DND-41 (cell line): ENCODE data around the gene PAFAH2.

Source experiments
- ATAC-seq: fragments of 200-7000 bp; cut with Tn5 transposase; 3 replicates; pipeline ENCODE4 v1.9.1; 2021; ENCODE audit warnings: low read depth; ENCODE audit not compliant: insufficient read depth
- DNase-seq: peaks from one replicate; pipeline ENCODE4 v3.0.0-alpha.2; 2020
- H2AFZ ChIP-seq: 2 replicates; pipeline ENCODE4 v1.6.0; 2012; ENCODE audit warnings: low read depth, low read length
- H3K27ac ChIP-seq: 2 replicates; pipeline ENCODE4 v1.5.1; 2012; ENCODE audit warnings: low read length, inconsistent platforms
- H3K27me3 ChIP-seq: fragments of 200-600 bp; sonication (generic); 2 replicates; pipeline ENCODE4 v1.6.0; 2012; ENCODE audit warnings: low read length, mild to moderate bottlenecking, inconsistent platforms; ENCODE audit not compliant: insufficient read depth, poor library complexity
- H3K36me3 ChIP-seq: 2 replicates; pipeline ENCODE4 v1.5.1; 2012; ENCODE audit warnings: low read length, inconsistent platforms; ENCODE audit not compliant: insufficient read depth
- H3K4me1 ChIP-seq: 2 replicates; pipeline ENCODE4 v1.5.1; 2012; ENCODE audit warnings: mild to moderate bottlenecking, low read length; ENCODE audit not compliant: insufficient read depth
- H3K4me2 ChIP-seq: 2 replicates; pipeline ENCODE4 v1.6.0; 2012; ENCODE audit warnings: mild to moderate bottlenecking, moderate library complexity, low read length, inconsistent platforms; ENCODE audit not compliant: insufficient read depth
- H3K4me3 ChIP-seq, 2 experiments: fragments of 200-600 bp in 1 of 2; shearing (Covaris generic) in 1 of 2; 2 replicates each; pipeline ENCODE4 v1.5.1; 2012 to 2016; ENCODE audit warnings: inconsistent platforms in 2 of 2, low read length in 2 of 2, mild to moderate bottlenecking in 2 of 2, low read depth in 1 of 2, moderate library complexity in 1 of 2
- H3K79me2 ChIP-seq: 2 replicates; pipeline ENCODE4 v1.6.0; 2012; ENCODE audit warnings: low read length, inconsistent platforms; ENCODE audit not compliant: insufficient read depth
- H3K9ac ChIP-seq: 2 replicates; pipeline ENCODE4 v1.6.0; 2012; ENCODE audit warnings: low read depth, mild to moderate bottlenecking, inconsistent platforms, low read length, moderate library complexity
- H3K9me3 ChIP-seq: 2 replicates; pipeline ENCODE4 v1.5.1; 2012; ENCODE audit warnings: low read length, moderate library complexity, mild to moderate bottlenecking, inconsistent platforms; ENCODE audit not compliant: insufficient read depth, severe bottlenecking
- H4K20me1 ChIP-seq: 2 replicates; pipeline ENCODE4 v1.6.0; 2012; ENCODE audit warnings: low read length; ENCODE audit not compliant: insufficient read depth
- CTCF ChIP-seq: IDR thresholded peaks from 2 replicates; pipeline ENCODE4 v1.5.1; 2012; ENCODE audit warnings: borderline replicate concordance, low read length, moderate library complexity, mild to moderate bottlenecking; ENCODE audit not compliant: poor library complexity, severe bottlenecking; ENCODE audit errors: extremely low read depth
- EZH2 ChIP-seq: IDR thresholded peaks from 3 replicates; pipeline ENCODE4 v1.6.1; 2012; ENCODE audit warnings: borderline replicate concordance, low read depth, mild to moderate bottlenecking, moderate library complexity, low read length, inconsistent platforms; ENCODE audit not compliant: severe bottlenecking

Gene PAFAH2

GRCh38 chr1:26006710-26007109 is 8.8 kb upstream of the PAFAH2 start:
- Histone ChIP-seq H3K4me1 (no peaks in the 10 kb centered on the region), H2AFZ (no peak overlapping the region), H4K20me1 (no peaks in the 10 kb centered on the region), H3K27ac (no peak overlapping the region), H3K36me3 (no peaks in the 10 kb centered on the region), H3K9ac (no peak overlapping the region), H3K4me2 (no peak overlapping the region), H3K79me2 (no peaks in the 10 kb centered on the region), H3K4me3 (no peak overlapping the region), H3K27me3 (no peaks in the 10 kb centered on the region), H3K9me3 (no peaks in the 10 kb centered on the region)
- TF ChIP-seq CTCF (no peak), EZH2 (no peak)
- DNase-seq: no peak
- ATAC-seq: no peak

- Histone ChIP-seq H3K79me2 (no peaks in the 10 kb centered on the region), H3K4me2 (no peak overlapping the region), H3K9ac (no peak overlapping the region), H3K27ac (no peak overlapping the region), H3K9me3 (no peaks in the 10 kb centered on the region), H2AFZ (no peak overlapping the region), H3K4me1 (no peaks in the 10 kb centered on the region), H3K4me3 (no peak overlapping the region), H3K36me3 (no peaks in the 10 kb centered on the region), H4K20me1 (no peaks in the 10 kb centered on the region), H3K27me3 (no peaks in the 10 kb centered on the region)
- no peak for DNase-seq
- TF ChIP-seq CTCF: no peak
- no peak for TF ChIP-seq EZH2
- ATAC-seq: no peak
Observed at GRCh38 chr1:26005434-26006105, 7.7 kb upstream of the PAFAH2 start.

- H3K4me3 ChIP-seq: no peak overlapping the region
- H2AFZ ChIP-seq: no peak overlapping the region
- no peak overlapping the region for H3K9ac ChIP-seq
- no peaks in the 10 kb centered on the region for H3K9me3 ChIP-seq
- H3K4me1 ChIP-seq: peaks cover 2% of the 10 kb centered on the region
- H4K20me1 ChIP-seq: no peaks in the 10 kb centered on the region
- no peaks in the 10 kb centered on the region for H3K27me3 ChIP-seq
- H3K36me3 ChIP-seq: no peaks in the 10 kb centered on the region
- ATAC-seq (no peak), DNase-seq (no peak)
- TF ChIP-seq EZH2 (no peak), CTCF (no peak)
- no peaks in the 10 kb centered on the region for H3K79me2 ChIP-seq
- no peak overlapping the region for H3K4me2 ChIP-seq
- H3K27ac ChIP-seq: no peak overlapping the region
Observed at GRCh38 chr1:26003756-26004155, 5.9 kb upstream of the PAFAH2 start.
